Measurements from ENCODE around the gene CFAP58. TPM values are rescaled to one million over a fixed set of nuclear protein-coding genes. Genes with fewer than 3 reads are reported as not detected.

Gene CFAP58
- total and polyA plus RNA-seq, 2 of the 13 experiments (the other 11 are each of a cell fraction or from before 2014, with no cell fraction given): 0.03 TPM; not detected in 1

DNA sequence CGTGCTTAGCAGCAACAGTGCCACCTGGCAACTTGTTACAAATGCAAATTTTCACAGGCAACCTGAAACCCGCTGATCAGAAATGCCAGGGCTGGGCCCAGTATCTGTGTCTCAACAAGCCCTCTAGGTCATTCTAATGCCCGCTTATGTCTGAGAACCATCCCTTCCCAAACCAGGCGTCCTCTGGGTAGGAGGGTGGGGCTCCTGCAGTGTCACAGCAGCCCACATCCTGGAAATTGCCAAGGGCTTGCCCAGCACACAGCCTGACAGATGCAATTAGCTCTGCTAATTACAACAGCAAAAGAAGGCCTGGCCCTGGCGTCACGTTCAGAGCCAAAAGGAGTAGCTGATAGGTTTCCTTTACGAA is 31.2 kb upstream of the CFAP58 start:
- CTCF ChIA-PET (ENCODE audit: low intra/inter-chr PET ratio, low total read pairs): no interaction called here
- Histone ChIP-seq H3K9me3 (ENCODE audit: low read length) (no peaks in the 10 kb centered on the region), H3K4me1 (ENCODE audit: insufficient read depth, low read length) (peaks cover 5% of the 10 kb centered on the region), H4K20me1 (ENCODE audit: insufficient read depth, low read length) (0 out of 2 replicates have a peak, but pooled peaks cover 3% of the 10 kb centered on the region), H3K36me3 (replicated peaks in 1 of 2; ENCODE audit: control insufficient read depth in 1 of 2, insufficient read depth in 2 of 2, low read length in 2 of 2) (no peaks in the 10 kb centered on the region), H3K4me3 (replicated peaks in 1 of 3; ENCODE audit: insufficient read depth in 1 of 3, low read depth in 2 of 3, low read length in 3 of 3) (no peak overlapping the region), H3K27ac (ENCODE audit: extremely low read length, insufficient read depth, low read length) (no peak overlapping the region), H3K4me2 (ENCODE audit: low read depth, low read length) (no peak overlapping the region), H3K27me3 (ENCODE audit: control insufficient read depth in 1 of 2, insufficient read depth in 2 of 2, low read length in 2 of 2) (no peaks in the 10 kb centered on the region), H2AFZ (ENCODE audit: low read length) (no peak overlapping the region), H3K9ac (ENCODE audit: insufficient read depth, low read depth, low read length) (no peak overlapping the region), H3K79me2 (ENCODE audit: insufficient read depth, low read length) (no peaks in the 10 kb centered on the region)
- intact Hi-C loops (cut with micrococcal nuclease; ENCODE audit: unreplicated experiment) (no loop called here), in situ Hi-C loops (cut with HindIII; ENCODE audit: extremely low pct_ligation_motif_present, low pct_unique_long_range_greater_than_20kb) (no loop called here)
- BruUV-seq (replicated peaks): no TSS peak
- ATAC-seq (no peak), DNase-seq (ENCODE audit: low spot score) (no peak), FAIRE-seq (no peak)
- TF ChIP-seq MAF1 (CRISPR knock-in tag; IDR thresholded peaks at IDR 0.05; ENCODE audit: borderline replicate concordance) (no peak), PPARG (CRISPR knock-in tag; conservative IDR thresholded peaks at IDR 0.05) (no peak)
- POLR2A ChIA-PET: no interaction called here
- WGBS (ENCODE audit: low lambda C conversion rate): 90% methylated on average over 7 of the region's 7 CpGs

DNA sequence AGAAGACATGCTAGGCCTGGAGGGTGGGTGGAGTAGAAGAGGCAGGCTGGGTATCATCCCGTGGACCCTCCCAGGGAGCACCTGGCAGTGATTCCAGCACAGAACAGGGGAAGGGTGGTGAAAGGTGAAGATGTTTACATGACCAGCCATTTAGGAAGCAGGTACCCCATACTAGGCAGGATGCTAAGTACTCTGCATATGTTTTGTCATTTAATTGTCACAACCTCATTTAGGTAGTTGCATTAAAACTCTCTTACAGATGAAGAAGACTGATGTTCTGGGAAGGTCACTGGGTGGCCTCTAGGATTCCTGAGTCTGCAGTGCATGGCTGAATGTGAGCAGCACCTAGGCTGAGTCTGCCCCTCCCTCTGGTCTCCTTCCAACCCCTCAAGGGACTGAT is 30.5 kb upstream of the CFAP58 start:
- no peak overlapping the region for H3K4me3 ChIP-seq (replicated peaks in 1 of 3; ENCODE audit: insufficient read depth in 1 of 3, low read depth in 2 of 3, low read length in 3 of 3)
- H2AFZ ChIP-seq (ENCODE audit: low read length): no peak overlapping the region
- H3K79me2 ChIP-seq (ENCODE audit: insufficient read depth, low read length): no peaks in the 10 kb centered on the region
- ChIA-PET POLR2A (no interaction called here), CTCF (ENCODE audit: low intra/inter-chr PET ratio, low total read pairs) (no interaction called here)
- ATAC-seq (no peak), DNase-seq (ENCODE audit: low spot score) (no peak), FAIRE-seq (no peak)
- H3K4me2 ChIP-seq (ENCODE audit: low read depth, low read length): no peak overlapping the region
- intact Hi-C loops (cut with micrococcal nuclease; ENCODE audit: unreplicated experiment) (no loop called here), in situ Hi-C loops (cut with HindIII; ENCODE audit: extremely low pct_ligation_motif_present, low pct_unique_long_range_greater_than_20kb) (no loop called here)
- TF ChIP-seq XBP1 (CRISPR knock-in tag; IDR thresholded peaks at IDR 0.05): no peak
- no peak for TF ChIP-seq CBFB (CRISPR knock-in tag; IDR thresholded peaks at IDR 0.05)
- no peak for TF ChIP-seq IKZF1 (IDR thresholded peaks at IDR 0.05)
- TF ChIP-seq, protein P1, sequence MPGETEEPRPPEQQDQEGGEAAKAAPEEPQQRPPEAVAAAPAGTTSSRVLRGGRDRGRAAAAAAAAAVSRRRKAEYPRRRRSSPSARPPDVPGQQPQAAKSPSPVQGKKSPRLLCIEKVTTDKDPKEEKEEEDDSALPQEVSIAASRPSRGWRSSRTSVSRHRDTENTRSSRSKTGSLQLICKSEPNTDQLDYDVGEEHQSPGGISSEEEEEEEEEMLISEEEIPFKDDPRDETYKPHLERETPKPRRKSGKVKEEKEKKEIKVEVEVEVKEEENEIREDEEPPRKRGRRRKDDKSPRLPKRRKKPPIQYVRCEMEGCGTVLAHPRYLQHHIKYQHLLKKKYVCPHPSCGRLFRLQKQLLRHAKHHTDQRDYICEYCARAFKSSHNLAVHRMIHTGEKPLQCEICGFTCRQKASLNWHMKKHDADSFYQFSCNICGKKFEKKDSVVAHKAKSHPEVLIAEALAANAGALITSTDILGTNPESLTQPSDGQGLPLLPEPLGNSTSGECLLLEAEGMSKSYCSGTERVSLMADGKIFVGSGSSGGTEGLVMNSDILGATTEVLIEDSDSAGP (CRISPR knock-in tag; IDR thresholded peaks at IDR 0.05; ENCODE audit: borderline replicate concordance): no peak
- H3K27ac ChIP-seq (ENCODE audit: extremely low read length, insufficient read depth, low read length): no peak overlapping the region
- H4K20me1 ChIP-seq (ENCODE audit: insufficient read depth, low read length): 0 out of 2 replicates have a peak, but pooled peaks cover 3% of the 10 kb centered on the region
- H3K9ac ChIP-seq (ENCODE audit: insufficient read depth, low read depth, low read length): no peak overlapping the region
- BruUV-seq (replicated peaks): no TSS peak
- H3K27me3 ChIP-seq (ENCODE audit: control insufficient read depth in 1 of 2, insufficient read depth in 2 of 2, low read length in 2 of 2): no peaks in the 10 kb centered on the region
- WGBS (ENCODE audit: low lambda C conversion rate): 87% methylated on average over 1 of the region's 1 CpG
- H3K36me3 ChIP-seq (replicated peaks in 1 of 2; ENCODE audit: control insufficient read depth in 1 of 2, insufficient read depth in 2 of 2, low read length in 2 of 2): no peaks in the 10 kb centered on the region
- H3K4me1 ChIP-seq (ENCODE audit: insufficient read depth, low read length): peaks cover 11% of the 10 kb centered on the region
- H3K9me3 ChIP-seq (ENCODE audit: low read length): no peaks in the 10 kb centered on the region
